HS-27A (cell line): ENCODE results near the gene YES1.
A peak's percentile ranks its signal among the peaks of the same experiment; 100 is the strongest.
"Not testable (repeated sequence)": the region's sequence is repeated elsewhere in the genome, so short reads cannot be mapped to it uniquely, and the experiment has no call there.

Experiments
- DNase-seq: peaks from one replicate; pipeline ENCODE4 v3.0.0-alpha.2; 2012; ENCODE audit warnings: low read depth, missing footprints

Gene YES1

GRCh38 chr18:784470-785172 lies 27.4 kb downstream of the YES1 start:
- DNase-seq: no peak

GRCh38 chr18:778194-778927 lies 33.7 kb downstream of the YES1 start:
- no peak for DNase-seq

- DNase-seq: no peak
Observed at GRCh38 chr18:777021-777420, 35.0 kb downstream of the YES1 start.

- DNase-seq: not testable (repeated sequence)
Observed at GRCh38 chr18:776044-776443, 36.0 kb downstream of the YES1 start.

- DNase-seq: no peak
Observed at GRCh38 chr18:774811-775210, 37.2 kb downstream of the YES1 start.

DNA sequence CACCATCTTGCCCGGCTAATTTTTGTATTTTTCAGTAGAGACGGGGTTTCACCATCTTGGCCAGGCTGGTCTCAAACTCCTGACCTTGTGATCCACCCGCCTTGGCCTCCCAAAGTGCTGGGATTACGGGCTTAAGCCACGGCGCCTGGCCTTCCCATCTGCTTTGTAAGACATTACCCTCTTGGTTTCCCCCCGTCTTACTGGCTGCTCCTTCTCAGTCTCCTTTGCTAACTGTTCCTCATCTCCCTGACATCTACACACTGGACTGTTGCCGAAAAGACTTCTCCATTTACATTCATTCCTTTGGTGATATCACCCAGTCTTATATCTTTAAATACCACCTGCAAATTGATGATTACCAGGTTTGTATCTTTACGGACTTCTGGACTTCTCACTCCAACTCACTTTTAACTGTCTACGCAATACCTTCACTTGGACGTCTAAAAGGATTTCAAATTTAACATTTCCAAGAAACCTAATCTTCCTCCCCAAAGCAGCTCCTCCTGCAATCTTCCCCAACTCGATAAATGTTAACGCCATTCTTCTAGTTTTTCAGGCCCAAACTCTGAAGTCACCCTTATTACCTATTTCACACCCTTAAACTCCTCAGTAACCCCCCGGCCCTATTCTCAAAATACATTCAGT lies 37.9 kb downstream of the YES1 start:
- no peak for DNase-seq

- no peak for DNase-seq
Observed at GRCh38 chr18:770583-770961, 41.5 kb downstream of the YES1 start.

- DNase-seq: no peak
Observed at GRCh38 chr18:767961-768360, 44.1 kb downstream of the YES1 start.

DNA sequence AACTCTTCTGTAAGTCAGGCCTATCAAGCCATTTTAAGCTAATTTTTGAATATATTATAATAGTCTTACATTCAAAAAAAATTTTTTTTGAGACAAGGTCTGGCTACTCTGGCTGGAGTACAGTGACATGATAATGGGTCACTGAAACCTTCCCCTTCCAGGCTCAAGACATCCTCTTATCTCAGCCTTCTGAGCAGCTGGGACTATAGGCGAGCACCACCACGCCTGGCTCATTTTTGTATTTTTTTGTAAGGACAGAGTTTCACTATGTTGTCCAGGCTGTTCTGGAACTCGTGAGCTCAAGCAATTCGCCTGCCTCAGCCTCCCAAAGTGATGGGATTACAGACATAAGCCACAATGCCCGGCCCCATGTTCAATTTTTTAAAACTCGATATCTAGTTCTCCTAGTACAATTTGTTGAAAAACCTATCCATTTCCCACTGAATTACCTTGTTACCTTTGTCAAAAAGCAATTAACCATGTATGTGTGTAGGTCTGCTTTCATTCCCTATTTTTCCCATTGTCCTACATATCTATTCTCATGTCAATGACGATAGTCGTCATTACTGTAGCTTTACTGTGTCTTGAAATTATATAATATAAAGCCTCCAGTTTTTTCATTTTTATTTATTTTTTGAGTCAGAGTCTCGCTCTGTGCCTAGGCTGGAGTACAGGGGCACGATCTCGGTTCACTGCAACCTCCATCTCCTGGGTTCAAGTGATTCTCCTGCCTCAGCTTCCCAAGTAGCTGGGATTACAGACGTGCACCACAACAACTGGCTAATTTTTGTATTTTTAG lies 44.8 kb downstream of the YES1 start:
- DNase-seq: no peak

DNA sequence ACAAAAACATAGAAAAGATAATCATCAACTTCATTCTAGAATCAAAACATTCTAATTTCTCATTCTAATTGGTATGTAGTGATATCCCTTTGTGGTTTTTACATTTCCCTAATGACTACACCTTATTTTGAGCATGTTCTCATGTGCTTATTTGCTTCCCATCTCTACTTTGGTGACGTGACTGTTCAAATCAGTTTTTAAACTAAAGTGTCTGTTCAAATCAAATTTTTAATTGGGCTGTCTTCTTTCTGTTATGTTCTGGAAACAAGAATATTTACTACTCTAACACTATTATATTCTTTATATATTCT lies 45.5 kb downstream of the YES1 start:
- DNase-seq: no peak

DNA sequence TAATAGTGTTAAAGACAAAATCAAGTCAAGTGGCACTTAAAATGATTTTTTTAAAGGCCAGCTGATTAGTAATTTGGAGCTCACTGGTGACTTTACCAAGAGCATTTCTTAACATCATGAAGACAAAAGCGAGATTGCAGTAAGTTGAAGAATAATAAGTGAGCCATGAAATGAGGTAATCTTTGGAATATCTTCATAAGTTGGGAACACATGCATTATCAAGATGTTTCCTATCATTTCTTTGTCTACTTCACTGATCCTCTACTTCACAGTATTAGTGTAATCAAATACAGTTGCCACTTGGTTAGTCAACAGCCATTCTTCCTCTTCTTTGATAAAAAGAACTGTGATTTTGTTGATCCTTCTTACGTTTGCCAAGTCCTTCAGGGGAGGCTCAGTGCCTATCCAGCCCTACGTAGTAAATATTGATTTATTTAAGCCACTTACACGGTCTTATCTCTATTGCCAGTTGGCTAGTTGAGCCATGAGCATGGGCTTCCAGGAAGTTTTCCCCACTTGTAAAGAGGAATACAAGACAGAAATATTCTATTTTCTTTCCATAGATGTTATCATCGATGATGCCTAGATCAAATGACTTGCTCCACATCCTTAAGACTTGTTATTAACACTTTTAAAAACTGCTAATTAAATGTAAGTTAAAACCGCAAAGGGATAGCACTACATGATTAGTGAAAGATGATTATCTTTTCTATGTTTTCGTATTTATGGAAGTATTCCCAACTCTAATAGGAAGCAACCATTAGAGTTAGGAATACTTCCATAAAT lies 46.1 kb downstream of the YES1 start:
- no peak for DNase-seq

DNA sequence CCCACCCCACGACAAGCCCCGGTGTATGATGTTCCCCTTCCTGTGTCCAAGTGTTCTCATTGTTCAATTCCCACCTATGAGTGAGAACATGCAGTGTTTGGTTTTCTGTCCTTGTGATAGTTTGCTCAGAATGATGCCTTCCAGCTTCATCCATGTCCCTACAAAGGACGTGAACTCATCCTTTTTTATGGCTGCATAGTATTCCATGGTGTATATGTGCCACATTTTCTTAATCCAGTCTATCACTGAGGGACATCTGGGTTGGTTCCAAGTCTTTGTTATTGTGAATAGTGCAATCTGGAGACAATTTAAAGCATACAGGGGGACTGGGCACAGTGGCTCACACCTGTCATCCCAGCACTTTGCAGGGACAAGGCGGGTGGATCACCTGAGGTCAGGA lies 52.2 kb downstream of the YES1 start:
- DNase-seq: not testable (repeated sequence)

DNA sequence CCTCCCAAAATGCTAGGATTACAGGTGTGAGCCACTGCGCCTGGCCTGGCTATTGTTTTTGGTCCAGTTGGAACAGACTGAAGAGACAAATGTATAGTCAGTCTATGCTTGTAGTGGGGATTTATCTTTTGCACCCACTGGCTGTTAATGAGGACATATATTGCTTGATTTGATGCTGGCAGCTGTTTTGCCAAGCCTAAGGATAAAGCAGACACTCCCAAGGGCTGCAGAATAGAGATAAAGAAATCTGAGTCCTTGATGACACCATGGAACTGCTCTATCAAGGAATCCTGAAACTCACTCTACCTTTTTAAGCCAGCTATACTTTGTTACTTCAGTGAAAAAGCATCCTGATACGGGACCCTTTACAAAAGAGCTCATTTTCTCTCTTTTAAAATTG lies 56.5 kb downstream of the YES1 start:
- no peak for DNase-seq

DNA sequence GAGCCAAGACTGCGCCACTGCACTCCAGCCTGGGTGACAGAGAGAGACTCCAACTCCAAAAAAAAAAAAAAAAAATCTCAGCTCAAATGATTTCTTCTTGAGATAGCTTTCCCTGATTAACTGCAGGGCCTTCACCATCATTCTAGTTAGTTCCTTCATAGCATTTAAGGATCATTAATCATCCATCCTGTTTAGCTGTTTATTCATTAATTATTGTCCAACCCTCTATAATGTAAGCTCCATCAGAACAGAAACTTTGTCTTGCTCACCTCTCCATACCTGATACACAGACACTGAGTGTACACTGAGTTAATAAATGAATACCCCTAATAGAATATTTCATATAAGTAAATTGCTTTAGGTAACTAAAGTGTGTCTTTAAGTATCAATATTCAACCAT lies 57.4 kb downstream of the YES1 start:
- DNase-seq: no peak

DNA sequence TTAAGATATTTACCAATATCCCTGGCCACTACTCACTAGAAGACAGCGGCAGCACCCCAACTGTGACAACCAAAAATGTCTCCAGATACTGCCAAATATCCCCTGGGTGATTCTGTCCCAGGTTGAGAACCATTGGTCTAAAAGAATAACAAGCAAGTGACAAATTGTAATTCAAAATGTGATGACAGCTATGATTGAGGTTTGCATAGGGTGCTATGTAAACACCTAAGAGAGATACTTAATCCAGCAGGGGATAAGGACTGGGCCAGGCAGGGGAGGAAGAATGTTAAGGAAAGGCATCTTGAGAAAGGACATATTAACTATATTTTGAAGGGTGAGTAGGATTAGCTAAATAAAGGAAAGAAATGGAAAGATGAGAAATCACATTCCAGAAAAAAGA lies 61.6 kb downstream of the YES1 start:
- DNase-seq: no peak

- no peak for DNase-seq
Observed at GRCh38 chr18:744832-745597, 67.0 kb downstream of the YES1 start.

- peak; percentile 1 for DNase-seq
Observed at GRCh38 chr18:741931-742512, 70.0 kb downstream of the YES1 start.

DNA sequence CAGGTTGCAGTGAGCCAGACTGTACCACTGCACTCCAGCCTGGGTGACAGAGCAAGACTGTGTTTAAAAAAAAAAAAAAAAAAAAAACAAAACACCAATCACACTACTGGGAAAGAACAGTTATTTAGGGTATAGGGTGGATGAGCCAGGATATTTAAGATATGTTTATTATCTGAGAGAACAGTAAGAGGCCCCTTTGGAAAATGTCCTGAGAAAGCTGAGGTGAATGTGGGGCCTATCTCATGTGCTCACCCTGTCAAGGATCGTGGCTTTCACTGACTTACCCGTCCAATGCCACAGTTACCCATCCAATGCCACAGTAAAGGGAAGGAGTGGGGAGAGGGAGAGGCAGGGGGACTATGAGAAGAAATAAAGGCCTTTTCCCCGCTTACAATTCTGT lies 79.7 kb downstream of the YES1 start:
- no peak for DNase-seq

DNA sequence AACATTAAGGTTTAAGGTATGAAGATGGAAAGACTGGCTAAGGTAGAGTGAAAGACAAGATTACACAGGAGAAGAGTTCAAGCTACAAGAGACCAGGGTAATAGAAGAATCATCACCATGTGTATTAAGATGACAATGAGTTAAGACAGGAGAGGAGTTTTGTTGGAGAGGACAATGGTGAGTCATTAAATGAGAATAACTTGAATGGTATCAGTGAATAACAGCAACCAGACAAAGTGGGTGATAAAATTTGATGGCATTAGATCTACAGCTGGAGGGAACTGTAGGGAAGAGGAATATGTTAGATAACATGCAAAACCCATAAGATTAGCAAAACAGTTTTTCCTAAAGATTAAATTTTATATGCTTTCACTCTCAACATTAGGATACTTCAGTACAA lies 80.9 kb downstream of the YES1 start:
- DNase-seq: no peak

DNA sequence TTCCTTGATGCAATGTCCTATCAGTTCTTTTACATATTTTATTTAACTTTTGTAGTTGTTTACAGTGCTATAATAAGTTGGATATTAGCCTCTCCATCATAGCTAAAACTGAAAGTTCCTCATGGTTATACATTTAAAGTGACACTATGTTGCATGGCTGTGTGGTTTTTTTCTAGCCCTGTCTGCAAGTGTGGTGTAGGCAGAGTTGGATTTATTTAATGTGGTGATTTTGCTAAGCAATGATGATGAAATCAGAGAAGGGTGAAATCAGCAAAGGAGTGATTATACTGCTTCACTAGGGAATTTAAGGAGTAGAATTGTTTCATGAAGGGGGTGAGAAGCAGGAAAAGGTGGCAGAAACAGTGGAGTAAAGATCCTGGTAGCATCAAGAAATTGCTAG lies 81.3 kb downstream of the YES1 start:
- DNase-seq: no peak

DNA sequence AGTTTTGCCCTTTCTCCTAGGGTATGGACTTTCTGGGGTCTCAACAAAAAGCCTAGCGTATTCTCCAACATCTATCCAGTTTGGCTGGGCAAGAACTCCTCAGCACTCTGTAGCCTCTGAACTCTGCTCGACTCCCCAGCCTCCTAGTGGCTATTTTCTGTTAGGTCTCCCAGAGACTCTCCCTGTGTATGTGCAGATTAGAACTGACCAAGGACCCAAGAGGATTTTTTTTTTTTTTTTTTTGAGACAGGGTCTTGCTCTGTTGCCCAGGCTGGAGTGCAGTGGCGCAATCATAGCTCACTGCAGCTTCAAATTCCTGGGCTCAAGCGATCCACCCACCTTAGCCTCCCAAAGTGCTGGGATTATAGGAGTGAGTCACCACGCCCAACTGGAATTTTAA lies 81.9 kb downstream of the YES1 start:
- DNase-seq: not testable (repeated sequence)
